ENCODE measurements around the gene PFDN2. TPM values are rescaled to one million over a fixed set of nuclear protein-coding genes. Genes with fewer than 3 reads are reported as not detected.
A peak's percentile ranks its signal among the peaks of the same experiment; 100 is the strongest.

The PFDN2 gene
- polyA plus RNA-seq, 1 donor, result 61.2 TPM

GRCh38 chr1:161106431-161106830, 11.4 kb downstream of the PFDN2 start:
- DNase-seq, result no peak

- no peak for DNase-seq
These were observed 17.3 kb downstream of the PFDN2 start for GRCh38 chr1:161100556-161100955.

DNA sequence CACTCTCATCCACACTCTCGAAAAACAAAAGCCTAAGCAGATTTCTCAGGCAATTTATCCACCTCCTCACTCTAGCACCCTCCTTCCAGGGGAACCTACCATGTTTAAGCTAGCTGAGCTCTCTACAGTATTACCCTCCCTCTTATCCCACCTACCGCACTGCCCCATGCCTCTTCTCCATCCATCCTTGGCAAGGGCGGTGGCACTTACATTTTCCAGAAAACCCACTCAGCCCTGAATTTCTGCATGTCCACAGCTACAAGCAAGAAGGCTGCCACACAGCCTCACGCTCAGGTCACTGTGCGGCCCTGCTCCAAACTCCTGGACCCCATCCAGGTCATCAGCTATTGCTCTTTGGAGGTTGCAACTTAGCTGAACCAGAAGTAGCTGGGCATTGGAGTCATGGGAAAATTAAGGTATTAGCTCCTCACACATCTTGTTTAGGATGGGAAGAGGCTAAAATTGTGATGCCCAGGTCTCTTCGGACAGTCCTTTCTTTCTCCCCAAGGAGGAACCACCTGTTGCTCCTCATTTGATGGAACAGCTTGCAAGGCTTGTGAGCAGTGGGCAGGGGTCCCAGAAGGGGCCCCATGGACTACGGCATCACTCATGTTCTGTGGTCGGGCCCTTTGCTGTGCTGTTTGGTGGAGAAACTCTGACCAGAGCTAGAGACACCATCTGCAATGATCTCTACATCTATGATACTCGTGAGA, 18.6 kb downstream of the PFDN2 start:
- no peak for DNase-seq

GRCh38 chr1:161098210-161099068, 19.4 kb downstream of the PFDN2 start, which contains the start of gene KLHDC9:
TSS of gene KLHDC9 (plus strand) at chr1:161098361. CDS start at chr1:161098536, 175 bp downstream.
- DNase-seq, result peak; percentile 85

- no peak for DNase-seq
These were observed 21.3 kb downstream of the PFDN2 start for GRCh38 chr1:161096530-161096929.

DNA sequence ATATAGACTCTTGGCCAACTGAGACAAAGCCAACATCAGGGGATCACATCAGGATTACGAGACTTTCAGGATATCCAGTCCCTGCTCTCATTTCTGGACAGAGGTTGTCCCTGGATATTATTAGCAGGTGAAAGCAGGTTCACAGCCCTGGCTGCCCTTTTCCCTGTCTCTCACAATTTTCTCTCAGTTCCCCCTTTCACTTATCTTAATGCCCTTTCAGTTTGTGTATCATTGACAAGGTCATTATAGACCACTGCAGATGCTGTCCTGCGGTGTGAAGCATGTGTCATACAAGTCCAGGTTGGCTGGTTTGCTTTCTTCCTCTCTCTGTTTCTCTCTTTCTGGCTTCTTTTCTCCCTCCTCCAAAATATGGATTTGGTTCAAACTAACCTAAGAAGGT, 21.8 kb downstream of the PFDN2 start:
- DNase-seq, result no peak

GRCh38 chr1:161095230-161095629, 22.6 kb downstream of the PFDN2 start:
- DNase-seq, result no peak

GRCh38 chr1:161094481-161094880, 23.4 kb downstream of the PFDN2 start:
- no peak for DNase-seq

- no peak for DNase-seq
These were observed 25.2 kb downstream of the PFDN2 start for GRCh38 chr1:161092621-161093028.

- DNase-seq, result no peak
These were observed 25.9 kb downstream of the PFDN2 start for GRCh38 chr1:161091796-161092507.

GRCh38 chr1:161091093-161091492, 26.7 kb downstream of the PFDN2 start:
- no peak for DNase-seq

DNA sequence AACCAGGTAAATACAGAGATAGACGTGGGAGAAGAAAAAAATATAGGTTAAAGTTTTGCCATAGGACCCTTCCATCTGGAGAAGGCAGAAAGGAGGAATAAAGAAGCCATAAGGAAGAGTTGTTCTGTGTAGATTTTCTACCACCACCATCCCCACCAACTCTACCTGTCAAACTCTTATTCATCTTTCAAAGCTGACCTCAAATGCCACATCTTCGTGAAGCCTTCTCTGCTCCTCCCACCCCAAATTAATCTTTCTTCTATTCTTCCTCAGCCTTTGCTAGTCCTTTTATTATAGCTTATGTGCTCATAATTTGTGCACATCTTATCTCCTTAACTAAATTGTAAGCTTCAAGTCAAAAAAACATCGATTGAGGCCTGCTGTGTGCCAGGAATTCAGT, 27.2 kb downstream of the PFDN2 start:
- DNase-seq, result no peak

- no peak for DNase-seq
These were observed 27.9 kb downstream of the PFDN2 start for GRCh38 chr1:161089938-161090337.

- no peak for DNase-seq
These were observed 28.4 kb downstream of the PFDN2 start, which contains the start of gene NECTIN4 for GRCh38 chr1:161089251-161089924. TSS of gene NECTIN4 (minus strand) at chr1:161089558. CDS start at chr1:161089296, 262 bp downstream.

- no peak for DNase-seq
These were observed 29.2 kb downstream of the PFDN2 start for GRCh38 chr1:161088587-161089110.

GRCh38 chr1:161086457-161086856, 31.4 kb downstream of the PFDN2 start:
- DNase-seq, result no peak

GRCh38 chr1:161085165-161085564, 32.7 kb downstream of the PFDN2 start:
- no peak for DNase-seq

GRCh38 chr1:161084597-161084988, 33.2 kb downstream of the PFDN2 start:
- DNase-seq, result no peak

- no peak for DNase-seq
These were observed 33.9 kb downstream of the PFDN2 start for GRCh38 chr1:161083748-161084596.

GRCh38 chr1:161082996-161083747, 34.7 kb downstream of the PFDN2 start:
- DNase-seq, result no peak
